Parathyroid adenoma (tissue), 2 donors: ENCODE data around the gene SLC15A4.

Source experiments
- H2AFZ ChIP-seq: fragments of 300-600 bp; sonication (generic); one replicate; pipeline ENCODE4 v1.7.0; 2017; ENCODE audit warnings: antibody characterized with exemption, mild to moderate bottlenecking
- H3K27ac ChIP-seq: fragments of 300-600 bp; sonication (generic); one replicate; pipeline ENCODE4 v1.7.0; 2017
- H3K27me3 ChIP-seq: fragments of 300-600 bp; sonication (generic); one replicate; pipeline ENCODE4 v1.7.0; 2017; ENCODE audit warnings: low read length; ENCODE audit not compliant: control insufficient read depth, insufficient read depth
- H3K36me3 ChIP-seq: fragments of 300-600 bp; sonication (generic); one replicate; pipeline ENCODE4 v1.7.0; 2017; ENCODE audit warnings: low read length; ENCODE audit not compliant: control insufficient read depth, insufficient read depth
- H3K4me1 ChIP-seq: fragments of 300-600 bp; sonication (generic); one replicate; pipeline ENCODE4 v1.7.0; 2017; ENCODE audit warnings: control low read depth
- H3K4me2 ChIP-seq: fragments of 300-600 bp; sonication (generic); one replicate; pipeline ENCODE4 v1.7.0; 2017; ENCODE audit warnings: low read length
- H3K4me3 ChIP-seq: fragments of 300-600 bp; sonication (generic); one replicate; pipeline ENCODE4 v1.7.0; 2017; ENCODE audit warnings: low read depth, low read length
- H3K79me2 ChIP-seq: fragments of 300-600 bp; sonication (generic); one replicate; pipeline ENCODE4 v1.7.0; 2017; ENCODE audit warnings: control low read depth
- H3K9ac ChIP-seq: fragments of 300-600 bp; sonication (generic); one replicate; pipeline ENCODE4 v1.7.0; 2017; ENCODE audit warnings: mild to moderate bottlenecking
- H3K9me3 ChIP-seq: fragments of 300-600 bp; sonication (generic); one replicate; pipeline ENCODE4 v1.7.0; 2017; ENCODE audit warnings: low read length; ENCODE audit not compliant: control insufficient read depth
- TF ChIP-seq, protein P1 (sequence below): fragments of 300-600 bp; sonication (generic); IDR thresholded peaks from one replicate; pipeline ENCODE4 v1.7.0; 2017; ENCODE audit warnings: antibody characterized with exemption, mild to moderate bottlenecking
- donor health status: primary hyperparathyroidism.

SLC15A4 gene

DNA sequence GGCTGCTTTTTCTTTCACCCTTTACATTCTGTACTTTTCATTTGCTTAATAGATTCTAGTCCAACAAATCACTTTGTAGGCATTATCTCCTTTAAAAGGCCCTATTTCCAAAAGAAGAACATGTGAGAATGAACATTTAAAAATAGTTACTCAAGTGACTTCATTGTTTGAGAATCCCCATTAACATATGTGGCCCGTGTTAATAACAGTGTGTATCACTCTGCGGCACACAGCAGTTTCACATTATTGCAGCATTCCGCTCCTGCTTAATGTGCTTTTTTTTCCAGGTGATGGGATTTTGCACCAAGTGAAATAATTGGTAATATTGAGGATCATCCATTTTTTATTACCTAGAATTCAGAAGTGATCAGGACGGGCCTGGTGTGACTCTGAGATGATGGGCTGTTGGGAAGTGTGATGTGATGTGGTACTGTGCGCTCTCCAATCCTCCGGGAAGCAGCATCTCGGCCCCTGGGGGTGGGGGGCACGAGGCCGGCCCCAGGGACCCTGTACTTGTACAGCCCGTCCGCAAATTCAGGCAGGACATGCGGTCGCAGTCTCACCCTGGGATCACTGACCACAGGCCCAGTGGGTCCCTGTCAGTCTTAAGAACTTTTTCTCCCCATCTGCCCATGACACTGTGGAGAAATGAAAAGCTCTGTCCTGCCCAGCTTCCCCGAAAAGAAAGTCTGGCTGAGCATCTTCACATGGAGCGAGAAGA lies 32.9 kb downstream of the SLC15A4 start:
- peaks cover 2% of the 10 kb centered on the region for H3K4me1 ChIP-seq
- no peak overlapping the region for H3K9ac ChIP-seq
- H2AFZ ChIP-seq = no peak overlapping the region
- no peaks in the 10 kb centered on the region for H3K36me3 ChIP-seq
- no peaks in the 10 kb centered on the region for H3K79me2 ChIP-seq
- H3K4me3 ChIP-seq = no peak overlapping the region
- no peak overlapping the region for H3K4me2 ChIP-seq
- H3K27ac ChIP-seq = no peak overlapping the region
- H3K9me3 ChIP-seq = no peaks in the 10 kb centered on the region
- no peaks in the 10 kb centered on the region for H3K27me3 ChIP-seq
- TF ChIP-seq, protein P1, sequence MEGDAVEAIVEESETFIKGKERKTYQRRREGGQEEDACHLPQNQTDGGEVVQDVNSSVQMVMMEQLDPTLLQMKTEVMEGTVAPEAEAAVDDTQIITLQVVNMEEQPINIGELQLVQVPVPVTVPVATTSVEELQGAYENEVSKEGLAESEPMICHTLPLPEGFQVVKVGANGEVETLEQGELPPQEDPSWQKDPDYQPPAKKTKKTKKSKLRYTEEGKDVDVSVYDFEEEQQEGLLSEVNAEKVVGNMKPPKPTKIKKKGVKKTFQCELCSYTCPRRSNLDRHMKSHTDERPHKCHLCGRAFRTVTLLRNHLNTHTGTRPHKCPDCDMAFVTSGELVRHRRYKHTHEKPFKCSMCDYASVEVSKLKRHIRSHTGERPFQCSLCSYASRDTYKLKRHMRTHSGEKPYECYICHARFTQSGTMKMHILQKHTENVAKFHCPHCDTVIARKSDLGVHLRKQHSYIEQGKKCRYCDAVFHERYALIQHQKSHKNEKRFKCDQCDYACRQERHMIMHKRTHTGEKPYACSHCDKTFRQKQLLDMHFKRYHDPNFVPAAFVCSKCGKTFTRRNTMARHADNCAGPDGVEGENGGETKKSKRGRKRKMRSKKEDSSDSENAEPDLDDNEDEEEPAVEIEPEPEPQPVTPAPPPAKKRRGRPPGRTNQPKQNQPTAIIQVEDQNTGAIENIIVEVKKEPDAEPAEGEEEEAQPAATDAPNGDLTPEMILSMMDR = no peak

DNA sequence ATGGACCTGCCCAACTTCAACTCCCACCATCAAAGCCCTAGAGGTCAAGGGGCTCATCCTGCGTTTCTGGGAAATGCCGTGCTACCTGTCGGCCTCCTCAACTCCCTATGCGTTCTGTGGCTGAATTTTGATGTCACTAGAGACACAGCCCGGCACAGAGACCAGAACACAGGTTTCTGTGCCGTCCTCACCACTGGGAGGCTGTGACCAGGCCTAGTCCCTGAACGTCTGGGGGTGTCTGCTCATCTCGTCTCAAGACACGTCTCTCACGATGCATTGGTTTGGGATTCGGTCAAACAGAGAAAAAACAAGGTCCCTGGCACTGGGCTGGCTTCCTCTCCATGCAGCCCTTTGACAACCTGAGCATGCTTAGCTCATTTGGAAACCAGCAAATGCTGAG lies 33.5 kb downstream of the SLC15A4 start:
- Histone ChIP-seq H3K4me3 (no peak overlapping the region), H3K9me3 (no peaks in the 10 kb centered on the region), H3K27me3 (no peaks in the 10 kb centered on the region), H3K4me2 (no peak overlapping the region), H2AFZ (no peak overlapping the region), H3K4me1 (peaks cover 2% of the 10 kb centered on the region), H3K9ac (no peak overlapping the region), H3K27ac (no peak overlapping the region), H3K36me3 (no peaks in the 10 kb centered on the region), H3K79me2 (no peaks in the 10 kb centered on the region)
- TF ChIP-seq, protein P1 = no peak

DNA sequence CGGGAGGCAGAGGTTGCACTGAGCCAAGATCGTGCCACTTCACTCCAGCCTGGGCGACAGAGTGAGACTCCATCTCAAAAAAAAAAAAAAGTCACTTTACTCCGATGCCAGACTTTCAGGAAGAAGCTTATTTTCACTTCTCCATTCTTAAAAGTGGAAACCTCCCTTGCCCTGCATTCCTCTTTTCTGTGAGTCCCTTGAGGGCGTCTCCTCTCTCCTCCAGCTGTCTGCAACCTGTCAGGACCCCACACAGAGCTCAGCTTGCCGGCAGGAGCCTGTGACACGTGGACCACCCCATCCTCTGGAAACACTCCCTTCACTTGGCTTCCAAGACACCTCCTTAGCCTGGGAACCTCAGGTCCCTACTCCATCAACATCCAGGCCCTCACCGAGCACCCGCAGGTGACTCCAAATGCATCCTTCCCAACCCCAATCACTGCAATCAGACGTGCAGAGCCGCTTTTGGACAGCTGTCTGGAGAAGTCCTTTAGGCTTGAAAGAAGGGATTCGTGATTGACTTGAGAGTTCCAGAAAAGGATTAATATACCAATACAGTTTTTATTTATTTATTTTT lies 34.3 kb downstream of the SLC15A4 start:
- H3K4me2 ChIP-seq = no peak overlapping the region
- no peaks in the 10 kb centered on the region for H3K27me3 ChIP-seq
- TF ChIP-seq, protein P1 = no peak
- no peaks in the 10 kb centered on the region for H3K79me2 ChIP-seq
- H3K4me3 ChIP-seq = no peak overlapping the region
- no peak overlapping the region for H2AFZ ChIP-seq
- peaks cover 1% of the 10 kb centered on the region for H3K4me1 ChIP-seq
- no peaks in the 10 kb centered on the region for H3K9me3 ChIP-seq
- H3K9ac ChIP-seq = no peak overlapping the region
- no peak overlapping the region for H3K27ac ChIP-seq
- no peaks in the 10 kb centered on the region for H3K36me3 ChIP-seq

DNA sequence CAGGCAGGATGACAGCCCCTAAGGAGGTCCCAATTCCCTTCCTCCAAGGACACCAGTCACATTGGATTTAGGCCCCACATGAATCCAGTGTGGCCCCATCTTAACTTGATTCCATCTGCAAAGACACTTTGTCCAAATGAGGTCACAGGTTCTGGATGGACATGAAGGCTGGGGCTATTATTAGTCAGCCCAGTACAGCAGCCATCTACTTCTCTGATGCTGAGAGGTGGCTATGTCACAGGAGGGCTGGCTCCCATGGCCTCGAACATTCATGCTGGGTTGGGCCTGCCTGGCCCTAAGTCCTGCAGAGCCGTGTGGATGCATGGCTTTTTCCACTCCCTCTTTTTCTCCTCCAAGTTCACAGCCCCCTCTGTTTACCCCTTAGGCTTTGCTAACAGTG lies 35.9 kb downstream of the SLC15A4 start:
- H3K4me3 ChIP-seq = no peak overlapping the region
- no peak overlapping the region for H3K9ac ChIP-seq
- H3K4me1 ChIP-seq = no peaks in the 10 kb centered on the region
- no peak overlapping the region for H3K4me2 ChIP-seq
- H3K36me3 ChIP-seq = no peaks in the 10 kb centered on the region
- no peaks in the 10 kb centered on the region for H3K79me2 ChIP-seq
- H2AFZ ChIP-seq = no peak overlapping the region
- H3K27ac ChIP-seq = no peak overlapping the region
- TF ChIP-seq, protein P1 = no peak
- no peaks in the 10 kb centered on the region for H3K9me3 ChIP-seq
- no peaks in the 10 kb centered on the region for H3K27me3 ChIP-seq
